D721Med (cell line): Measurements from ENCODE around the gene CEACAM4.
"Not testable (repeated sequence)": the region's sequence is repeated elsewhere in the genome, so short reads cannot be mapped to it uniquely, and the experiment has no call there.

Experiments
- DNase-seq: peaks from one replicate; pipeline ENCODE4 v3.0.0; 2011; ENCODE audit warnings: low spot score; ENCODE audit not compliant: insufficient read length
- FAIRE-seq: peaks from 2 replicates; lab custom pipeline; 2011; peaks lifted over from hg19 to GRCh38; lab: Jason Lieb, UNC
- CTCF ChIP-seq: IDR thresholded peaks from 2 replicates; pipeline ENCODE4 v1.5.1; 2012; ENCODE audit warnings: mild to moderate bottlenecking, control low read depth; ENCODE audit not compliant: insufficient read depth; ENCODE audit errors: missing control alignments

The CEACAM4 gene

GRCh38 chr19:41587101-41587837, 39.6 kb downstream of the CEACAM4 start:
- TF ChIP-seq CTCF: no peak
- no peak for DNase-seq
- no peak for FAIRE-seq

- FAIRE-seq: no peak
- DNase-seq: no peak
- TF ChIP-seq CTCF: no peak
These were observed 40.8 kb downstream of the CEACAM4 start for GRCh38 chr19:41586064-41586463.

- FAIRE-seq: no peak
These were observed 41.9 kb downstream of the CEACAM4 start for GRCh38 chr19:41584931-41585330.

GRCh38 chr19:41584260-41584810, 42.5 kb downstream of the CEACAM4 start:
- FAIRE-seq (no peak), DNase-seq (no peak)
- no peak for TF ChIP-seq CTCF

More at GRCh38 chr19:41584931-41585330, 41.9 kb downstream of the CEACAM4 start:
- DNase-seq: no peak
- TF ChIP-seq CTCF: no peak

GRCh38 chr19:41582577-41583182, 44.2 kb downstream of the CEACAM4 start:
- not testable (repeated sequence) for DNase-seq, FAIRE-seq

GRCh38 chr19:41581068-41581467, 45.8 kb downstream of the CEACAM4 start:
- not testable (repeated sequence) for DNase-seq, FAIRE-seq

- DNase-seq (no peak), FAIRE-seq (no peak)
- TF ChIP-seq CTCF: no peak
These were observed 48.0 kb downstream of the CEACAM4 start for GRCh38 chr19:41578886-41579285.

- TF ChIP-seq CTCF: no peak
- DNase-seq: no peak
- no peak for FAIRE-seq
These were observed 49.0 kb downstream of the CEACAM4 start for GRCh38 chr19:41577833-41578232.
